ENCODE measurements around the gene BTAF1.
"Not testable (repeated sequence)": the region's sequence is repeated elsewhere in the genome, so short reads cannot be mapped to it uniquely, and the experiment has no call there.

The BTAF1 gene

GRCh38 chr10:91977491-91977890 is 53.9 kb downstream of the BTAF1 start:
- DNase-seq (ENCODE audit: low read depth in 2 of 3, low spot score in 2 of 3), result no peak

- DNase-seq (ENCODE audit: low read depth in 2 of 3, low spot score in 2 of 3), result no peak
These were observed 55.0 kb downstream of the BTAF1 start for GRCh38 chr10:91978585-91978984.

GRCh38 chr10:91980319-91980718 is 56.7 kb downstream of the BTAF1 start:
- DNase-seq (ENCODE audit: low read depth in 2 of 3, low spot score in 2 of 3), result no peak

GRCh38 chr10:91983416-91983815 is 59.8 kb downstream of the BTAF1 start:
- no peak for DNase-seq (ENCODE audit: low read depth in 2 of 3, low spot score in 2 of 3)

- DNase-seq (ENCODE audit: low read depth in 2 of 3, low spot score in 2 of 3), result no peak
These were observed 63.9 kb downstream of the BTAF1 start for GRCh38 chr10:91987397-91988037.

GRCh38 chr10:91992031-91992430 is 68.5 kb downstream of the BTAF1 start:
- DNase-seq (ENCODE audit: low read depth in 2 of 3, low spot score in 2 of 3), result no peak

GRCh38 chr10:91996266-91996665 is 72.7 kb downstream of the BTAF1 start:
- DNase-seq (ENCODE audit: low read depth in 2 of 3, low spot score in 2 of 3), result no peak

- DNase-seq (ENCODE audit: low read depth in 2 of 3, low spot score in 2 of 3), result no peak
These were observed 78.0 kb downstream of the BTAF1 start for GRCh38 chr10:92001581-92001980.

- no peak for DNase-seq (ENCODE audit: low read depth in 2 of 3, low spot score in 2 of 3)
These were observed 78.4 kb downstream of the BTAF1 start for GRCh38 chr10:92001995-92002394.

GRCh38 chr10:92003258-92003657 is 79.7 kb downstream of the BTAF1 start:
- DNase-seq (ENCODE audit: low read depth in 2 of 3, low spot score in 2 of 3), result no peak

GRCh38 chr10:92005978-92006377 is 82.4 kb downstream of the BTAF1 start:
- DNase-seq (ENCODE audit: low read depth in 2 of 3, low spot score in 2 of 3), result no peak

- DNase-seq (ENCODE audit: low read depth in 2 of 3, low spot score in 2 of 3), result no peak
These were observed 85.9 kb downstream of the BTAF1 start for GRCh38 chr10:92009445-92009844.

GRCh38 chr10:92010047-92010735 is 86.6 kb downstream of the BTAF1 start:
- no peak for DNase-seq (ENCODE audit: low read depth in 2 of 3, low spot score in 2 of 3)

- DNase-seq (ENCODE audit: low read depth in 2 of 3, low spot score in 2 of 3), result no peak
These were observed 88.1 kb downstream of the BTAF1 start for GRCh38 chr10:92011560-92012214.

GRCh38 chr10:92014620-92015019 is 91.0 kb downstream of the BTAF1 start:
- DNase-seq (ENCODE audit: low read depth in 2 of 3, low spot score in 2 of 3), result no peak

- DNase-seq (ENCODE audit: low read depth in 2 of 3, low spot score in 2 of 3), result no peak
These were observed 101.1 kb downstream of the BTAF1 start for GRCh38 chr10:92024700-92025099.

GRCh38 chr10:92025340-92025739 is 101.8 kb downstream of the BTAF1 start:
- not testable (repeated sequence) for DNase-seq (ENCODE audit: low read depth in 2 of 3, low spot score in 2 of 3)

- DNase-seq (ENCODE audit: low read depth in 2 of 3, low spot score in 2 of 3), result no peak
These were observed 103.6 kb downstream of the BTAF1 start for GRCh38 chr10:92027141-92027540.

GRCh38 chr10:92031580-92031979 is 108.0 kb downstream of the BTAF1 start:
- DNase-seq (ENCODE audit: low read depth in 2 of 3, low spot score in 2 of 3), result no peak

- DNase-seq (ENCODE audit: low read depth in 2 of 3, low spot score in 2 of 3), result not testable (repeated sequence)
These were observed 109.5 kb downstream of the BTAF1 start for GRCh38 chr10:92033070-92033469.

GRCh38 chr10:92038949-92039348 is 115.4 kb downstream of the BTAF1 start:
- DNase-seq (ENCODE audit: low read depth in 2 of 3, low spot score in 2 of 3), result no peak

- no peak for DNase-seq (ENCODE audit: low read depth in 2 of 3, low spot score in 2 of 3)
These were observed 119.0 kb downstream of the BTAF1 start for GRCh38 chr10:92042541-92042940.

Data from activated CD8-positive, alpha-beta memory T cell treated with anti-CD3 and anti-CD28 coated beads for 48 hours (primary cell).